NCI-H1105 (cell line): Measurements from ENCODE around the gene RAB36.

ENCODE experiments used
- DNase-seq: peaks from one replicate; lab custom pipeline; 2025; lab: John Stamatoyannopoulos, UW

Gene RAB36

DNA sequence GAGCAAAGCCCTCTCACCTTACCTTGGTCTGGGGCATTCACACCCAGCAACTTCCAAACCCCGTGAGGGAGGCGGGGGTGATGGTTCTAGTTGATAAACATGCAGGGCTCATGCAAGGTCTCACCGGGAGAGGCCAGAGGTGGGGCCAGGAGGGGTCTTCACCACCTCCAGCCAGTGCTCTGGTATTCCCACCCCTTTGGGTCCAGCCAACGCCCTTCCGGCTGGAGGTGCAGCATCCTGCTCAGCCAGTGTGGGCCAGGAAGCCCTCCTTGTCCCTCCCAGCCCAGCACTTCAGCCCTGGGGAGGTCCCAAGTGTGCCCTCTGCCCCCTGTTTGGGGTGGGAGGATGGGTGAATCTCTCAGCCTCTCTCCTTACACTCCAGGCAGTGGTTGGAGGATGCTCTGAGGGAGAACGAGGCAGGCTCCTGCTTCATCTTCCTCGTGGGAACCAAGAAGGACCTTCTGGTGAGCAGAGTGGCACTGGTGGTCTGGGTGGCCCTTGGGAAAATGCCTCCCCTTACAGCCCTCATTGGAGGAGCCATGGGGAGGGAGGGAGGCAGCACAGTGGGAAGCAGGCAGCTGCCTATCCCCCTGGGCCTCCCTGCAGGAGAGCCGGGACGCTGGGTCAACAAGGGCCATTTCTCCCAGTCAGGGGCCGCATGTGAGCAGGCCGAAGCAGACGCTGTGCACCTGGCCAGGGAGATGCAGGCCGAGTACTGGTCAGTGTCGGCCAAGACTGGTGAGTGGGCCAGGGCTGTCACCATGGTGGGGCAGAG is 13.4 kb downstream of the RAB36 start:
- DNase-seq, result no peak

DNA sequence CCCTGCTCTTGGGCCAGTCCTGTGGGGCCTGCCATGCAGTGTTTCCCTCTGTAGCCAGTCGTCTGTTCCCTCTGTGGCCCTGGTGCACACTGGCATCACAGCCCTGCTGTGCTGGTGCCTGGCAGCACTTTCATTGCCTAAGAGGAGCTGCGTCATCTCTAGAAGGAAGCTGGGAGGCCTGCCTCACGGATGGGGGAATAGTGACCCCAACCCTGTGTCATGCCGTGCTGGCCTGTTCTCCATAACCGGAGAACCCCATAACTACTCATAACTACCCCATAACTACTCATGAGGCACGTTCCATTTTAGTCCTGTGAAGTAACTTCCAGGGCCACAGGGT is 14.0 kb downstream of the RAB36 start:
- no peak for DNase-seq

DNA sequence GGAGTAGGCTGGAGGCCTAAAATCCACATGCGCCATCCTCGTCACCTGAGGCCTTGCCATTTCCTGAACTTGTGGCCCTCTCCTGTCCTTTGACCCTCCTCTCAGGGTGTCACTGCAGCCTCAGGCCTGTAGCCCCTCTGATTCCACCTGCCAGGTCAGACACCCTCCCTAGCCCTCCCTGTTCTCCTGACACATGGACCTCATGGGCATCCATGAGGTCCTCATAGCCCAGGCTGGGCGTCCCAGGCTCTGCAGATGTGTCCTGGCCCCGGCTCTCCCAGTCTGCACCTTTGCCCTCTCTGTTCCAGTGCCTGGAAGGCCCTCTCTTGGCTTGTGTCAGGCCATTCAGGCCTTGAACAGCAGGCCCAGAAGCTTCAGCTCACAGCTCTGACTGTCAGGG is 15.8 kb downstream of the RAB36 start:
- no peak for DNase-seq

DNA sequence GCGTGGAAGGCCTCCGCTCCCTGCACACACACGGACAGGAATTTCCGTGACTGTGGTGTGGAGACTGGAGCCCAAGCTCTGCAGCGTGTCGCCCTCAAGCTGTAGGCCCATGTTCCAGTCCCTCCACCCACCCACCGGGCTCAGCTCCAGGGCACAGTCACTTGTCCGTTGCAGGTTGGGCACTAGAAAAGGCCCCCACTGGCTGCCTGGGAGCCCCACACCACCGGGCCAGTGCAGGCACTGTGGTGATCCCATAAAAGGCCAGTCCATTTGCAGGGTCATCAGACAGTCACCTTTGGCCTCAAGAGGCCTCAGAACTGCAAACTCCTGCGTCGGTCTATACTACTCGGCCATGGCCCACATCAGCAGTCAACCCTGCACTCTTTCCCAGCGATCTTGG is 16.3 kb downstream of the RAB36 start:
- no peak for DNase-seq

DNA sequence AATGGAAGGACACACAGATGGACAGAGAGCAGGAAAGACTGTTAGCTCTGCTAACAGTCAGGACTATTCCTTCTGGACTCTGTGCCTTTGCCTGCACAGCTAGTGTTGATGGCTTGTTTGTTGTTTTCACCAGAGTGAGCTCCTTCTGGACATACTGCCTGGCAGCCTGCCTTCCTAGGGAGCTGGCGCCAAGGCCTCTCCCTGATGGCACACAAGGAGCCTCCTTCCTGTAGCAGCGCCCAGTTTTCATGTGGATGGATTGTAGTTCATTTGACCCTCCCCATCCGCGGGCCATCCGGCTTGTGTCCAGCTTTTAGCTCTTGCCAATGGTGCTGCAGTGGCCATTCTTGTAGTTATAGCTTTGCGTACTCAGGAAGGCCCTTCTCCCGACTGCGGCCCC is 18.4 kb downstream of the RAB36 start:
- no peak for DNase-seq

DNA sequence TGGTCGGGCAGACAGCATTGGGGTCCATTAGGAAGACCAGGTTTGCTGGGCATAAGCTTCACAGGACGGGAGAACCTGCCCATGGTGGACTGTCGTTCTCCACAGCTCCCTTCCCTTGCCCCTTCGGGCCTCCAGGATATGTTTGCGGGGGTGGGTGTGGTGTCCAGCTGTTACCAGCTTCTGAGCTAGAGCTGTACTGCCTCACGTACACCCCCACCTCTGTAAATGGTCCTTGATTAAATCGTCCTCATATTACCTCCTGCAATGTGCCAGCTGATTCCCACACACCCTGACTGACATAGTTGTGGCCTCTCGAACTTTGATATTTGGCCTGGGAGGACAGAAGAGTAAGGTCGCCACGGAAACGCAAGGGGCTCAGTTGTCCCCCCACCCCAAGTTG is 18.8 kb downstream of the RAB36 start:
- no peak for DNase-seq

DNA sequence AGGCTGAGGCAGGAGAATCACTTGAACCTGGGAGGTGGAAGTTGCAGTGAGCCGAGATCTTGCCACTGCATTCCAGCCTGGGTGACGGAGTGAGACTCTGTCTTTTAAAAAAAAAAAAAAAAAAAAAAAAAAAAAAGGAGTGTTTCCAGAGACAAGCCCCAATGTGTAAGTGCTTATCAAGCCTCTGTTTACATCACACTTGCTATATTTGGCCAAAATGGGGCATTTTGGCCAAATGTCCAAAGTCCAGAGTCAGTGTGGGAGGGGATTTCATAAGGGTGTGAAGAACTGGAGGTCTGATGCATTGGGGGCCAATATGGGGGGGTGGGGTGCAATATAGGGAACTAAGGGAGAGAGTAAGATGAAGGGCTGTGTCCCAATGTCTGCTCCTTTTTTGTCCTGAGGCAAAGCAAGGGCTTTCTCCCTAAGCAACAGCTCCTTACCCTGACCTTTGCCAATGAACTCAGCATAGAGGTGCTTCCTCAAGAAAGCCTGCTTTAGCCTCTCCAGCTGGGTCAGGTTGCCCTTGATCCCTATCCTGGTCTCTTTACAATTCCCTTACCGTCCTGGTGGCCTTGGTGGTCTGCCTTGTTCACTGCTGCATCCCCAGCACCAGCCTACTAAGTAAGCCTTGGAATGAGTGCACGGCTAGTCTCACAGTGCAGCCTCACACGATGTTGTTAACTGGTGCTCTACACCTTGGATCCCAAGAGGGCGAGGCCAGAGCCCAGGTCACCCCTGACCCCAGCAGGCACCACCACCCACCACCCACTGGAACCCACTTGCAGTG is 21.0 kb downstream of the RAB36 start:
- DNase-seq, result no peak

DNA sequence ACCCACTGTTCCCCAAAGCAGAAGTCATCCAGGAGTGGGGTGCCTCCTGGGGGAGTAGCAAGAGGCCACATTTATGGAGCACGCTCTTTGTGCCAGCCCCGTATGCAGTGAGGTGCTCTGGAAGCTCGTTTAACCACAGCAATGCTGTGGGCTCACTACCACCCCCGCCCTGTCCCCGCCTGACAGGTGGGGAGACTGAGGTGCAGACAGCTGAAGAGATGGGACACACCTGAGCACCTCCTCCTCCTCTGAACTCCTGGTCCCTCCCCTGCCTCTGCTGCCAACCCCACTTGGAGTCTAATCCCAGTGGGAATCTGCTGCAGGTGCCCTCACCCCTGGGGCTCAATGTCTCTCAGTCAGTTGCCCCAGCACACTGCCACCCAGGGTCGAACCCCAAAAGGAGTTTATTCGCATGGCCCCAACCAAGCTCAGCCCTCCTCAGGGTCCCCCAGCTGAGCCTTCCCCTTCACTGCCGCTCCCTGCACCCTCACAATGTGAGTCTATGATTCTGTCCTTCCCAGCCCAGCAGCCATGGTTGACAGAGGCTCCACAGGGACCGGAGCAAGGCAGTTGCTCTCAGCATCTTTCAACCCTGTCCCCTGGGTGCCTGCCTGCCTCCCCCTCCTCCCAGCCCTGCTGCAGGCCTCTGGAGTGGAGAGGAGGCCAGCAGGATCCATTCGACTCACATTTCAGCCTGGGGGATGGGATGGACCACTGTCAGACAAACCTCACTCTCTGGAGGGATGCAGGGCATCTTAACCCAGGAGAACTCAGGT is 21.8 kb downstream of the RAB36 start:
- DNase-seq, result no peak

DNA sequence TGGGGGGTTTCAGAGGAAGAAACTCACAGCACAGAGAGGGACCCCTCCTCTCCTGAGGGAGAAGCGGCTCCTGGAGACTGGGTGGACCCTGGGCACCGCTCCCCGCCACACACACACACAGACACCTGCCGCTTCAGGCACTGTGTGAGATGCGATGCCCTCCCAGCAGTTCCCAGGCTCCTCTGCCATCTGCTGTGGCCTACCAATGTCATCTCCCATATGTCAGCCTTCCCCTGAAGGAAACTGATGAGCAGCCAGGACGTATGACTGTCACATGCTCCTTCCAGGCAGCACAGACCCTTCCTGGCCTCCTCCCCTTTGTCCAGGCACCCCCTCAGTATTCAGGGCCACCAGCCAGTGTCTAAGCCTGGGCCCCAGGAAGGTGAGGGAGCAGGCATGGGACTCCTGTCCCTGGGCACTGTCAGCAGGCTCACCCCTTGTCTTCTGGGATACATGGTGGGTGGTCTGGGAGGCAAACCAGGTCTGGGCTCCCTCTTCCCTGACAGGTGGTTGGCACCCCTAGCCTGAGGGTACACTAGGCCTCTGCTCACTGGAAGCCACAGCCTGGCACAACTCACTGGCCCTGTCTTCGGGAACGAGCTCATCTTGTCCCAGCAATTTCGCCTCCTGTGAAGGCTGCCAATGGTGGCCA is 23.2 kb downstream of the RAB36 start:
- DNase-seq, result no peak

DNA sequence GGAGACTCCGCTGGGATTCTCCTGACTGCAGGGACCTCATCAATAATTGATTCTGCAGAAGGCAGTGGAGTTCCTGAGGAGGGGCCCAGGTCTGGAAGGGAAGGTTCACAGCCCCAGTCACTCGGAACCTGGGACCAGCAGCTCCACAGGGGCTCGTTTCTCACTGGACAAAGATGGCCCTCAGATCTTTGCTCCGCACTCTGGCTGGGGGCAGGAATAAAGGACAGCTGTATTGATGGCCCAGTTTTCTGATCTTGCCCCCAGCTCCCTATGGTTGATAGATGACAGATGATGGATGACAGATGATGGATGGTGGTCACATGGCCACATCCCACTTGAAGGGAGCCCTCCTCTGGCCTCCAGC is 23.7 kb downstream of the RAB36 start:
- DNase-seq, result no peak

DNA sequence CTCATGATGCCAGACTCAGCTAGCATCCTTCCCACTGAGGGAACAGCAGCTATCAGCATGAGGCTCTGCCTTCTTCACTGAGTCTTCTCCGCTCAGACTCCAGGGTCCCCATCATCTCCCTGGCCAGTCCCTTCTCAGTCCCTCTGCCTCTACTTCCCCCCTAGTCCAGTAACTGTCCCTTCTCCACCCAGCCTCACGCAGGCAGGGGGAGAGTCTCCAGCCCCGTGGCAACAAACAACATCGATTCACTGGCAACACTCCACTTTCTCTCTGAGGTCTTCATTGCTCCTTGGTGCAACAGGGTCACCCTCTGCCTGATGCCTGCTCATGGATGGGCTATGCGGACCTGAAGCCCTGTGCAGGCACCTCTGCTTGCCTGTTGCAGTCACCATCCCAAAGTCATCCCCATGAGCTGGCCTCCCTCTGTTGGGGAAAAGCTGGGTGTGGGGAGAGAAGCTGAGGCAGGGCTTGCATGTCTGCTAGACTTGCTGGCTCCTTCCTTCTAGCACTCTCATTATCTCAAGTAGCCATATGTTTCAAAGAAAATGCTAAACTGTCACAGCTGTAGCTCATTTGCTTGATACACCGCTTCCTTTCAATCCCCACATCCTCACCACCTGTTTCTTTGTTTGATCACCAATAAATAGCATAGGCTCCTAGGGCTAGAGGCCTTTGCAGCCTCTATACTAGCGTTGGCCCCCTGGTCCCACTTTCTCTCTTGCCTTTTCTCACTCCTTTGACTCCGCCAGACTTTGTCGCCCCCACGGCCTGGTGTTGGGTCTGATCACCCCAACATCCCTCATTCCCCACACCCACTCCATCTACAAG is 30.8 kb downstream of the RAB36 start:
- DNase-seq, result no peak

DNA sequence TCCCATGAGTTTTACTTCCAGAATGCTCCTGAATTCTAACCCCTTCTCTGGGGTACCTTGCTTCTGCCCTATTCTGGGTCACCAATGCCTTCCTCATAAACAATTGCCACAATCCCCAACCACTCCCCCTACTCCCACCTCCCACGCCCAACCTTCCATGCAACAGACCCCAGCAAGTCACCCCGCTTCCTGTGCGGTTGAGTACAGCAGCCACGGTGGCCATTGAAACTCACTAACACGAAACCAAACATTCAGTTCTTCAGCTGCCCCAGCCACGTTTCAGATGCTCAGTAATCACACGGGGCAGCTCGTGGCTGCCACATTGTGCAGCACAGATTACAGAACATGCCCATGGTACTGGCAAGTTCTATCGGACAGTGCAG is 31.4 kb downstream of the RAB36 start:
- DNase-seq, result no peak

DNA sequence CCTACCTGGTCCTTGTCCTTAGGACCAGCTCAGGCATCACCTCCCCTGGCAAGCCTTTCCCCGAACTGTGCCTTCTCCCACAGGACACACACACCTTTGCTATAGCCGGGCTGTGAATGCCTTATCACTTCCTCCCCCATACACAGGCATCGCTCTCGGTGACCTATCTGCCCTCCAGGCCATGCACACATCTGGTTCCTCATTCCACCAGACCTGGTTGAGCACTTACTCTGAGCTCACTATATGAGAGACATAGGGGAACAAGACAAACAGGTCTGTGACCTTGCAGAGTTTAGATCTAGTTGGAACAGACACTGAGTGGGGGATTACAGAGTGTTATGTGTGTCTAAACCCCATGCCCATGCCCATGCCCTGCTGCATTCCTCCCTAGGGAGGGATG is 31.9 kb downstream of the RAB36 start:
- DNase-seq, result no peak

DNA sequence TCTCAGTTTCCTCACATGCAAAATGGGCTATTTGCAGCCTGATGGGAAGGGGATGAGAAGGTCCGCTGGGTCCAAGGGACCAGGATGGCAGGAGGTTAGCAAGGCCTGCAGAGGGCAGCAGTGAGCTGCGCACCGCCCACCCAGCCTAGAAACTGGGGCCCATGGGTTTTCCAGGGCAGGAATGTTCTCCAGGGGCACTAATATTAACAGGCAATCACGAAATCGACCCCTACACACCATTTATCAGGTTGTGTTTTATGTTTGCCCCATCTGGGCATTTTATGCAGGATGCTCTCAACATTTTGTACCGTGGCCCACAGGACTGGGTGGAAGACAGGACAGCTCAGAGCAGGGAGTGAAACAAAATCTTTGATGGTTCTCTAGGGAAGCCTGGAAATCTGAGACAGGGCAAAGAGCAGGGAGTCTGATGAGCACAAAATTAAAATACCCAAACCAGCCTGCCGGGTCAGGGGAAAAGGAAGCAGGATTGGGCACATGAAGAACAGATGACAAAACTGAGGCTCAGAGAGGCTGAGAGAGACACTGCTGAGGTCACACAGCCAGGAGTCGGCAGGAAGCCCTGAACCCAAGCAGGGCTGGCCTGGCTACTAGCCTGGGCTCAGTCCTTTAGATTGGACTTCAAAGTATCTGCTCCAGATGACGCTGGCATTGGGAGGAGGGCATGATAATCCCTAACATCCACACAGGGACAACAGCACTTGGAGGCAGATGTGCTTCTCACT is 33.4 kb downstream of the RAB36 start:
- DNase-seq, result peak; percentile 50

DNA sequence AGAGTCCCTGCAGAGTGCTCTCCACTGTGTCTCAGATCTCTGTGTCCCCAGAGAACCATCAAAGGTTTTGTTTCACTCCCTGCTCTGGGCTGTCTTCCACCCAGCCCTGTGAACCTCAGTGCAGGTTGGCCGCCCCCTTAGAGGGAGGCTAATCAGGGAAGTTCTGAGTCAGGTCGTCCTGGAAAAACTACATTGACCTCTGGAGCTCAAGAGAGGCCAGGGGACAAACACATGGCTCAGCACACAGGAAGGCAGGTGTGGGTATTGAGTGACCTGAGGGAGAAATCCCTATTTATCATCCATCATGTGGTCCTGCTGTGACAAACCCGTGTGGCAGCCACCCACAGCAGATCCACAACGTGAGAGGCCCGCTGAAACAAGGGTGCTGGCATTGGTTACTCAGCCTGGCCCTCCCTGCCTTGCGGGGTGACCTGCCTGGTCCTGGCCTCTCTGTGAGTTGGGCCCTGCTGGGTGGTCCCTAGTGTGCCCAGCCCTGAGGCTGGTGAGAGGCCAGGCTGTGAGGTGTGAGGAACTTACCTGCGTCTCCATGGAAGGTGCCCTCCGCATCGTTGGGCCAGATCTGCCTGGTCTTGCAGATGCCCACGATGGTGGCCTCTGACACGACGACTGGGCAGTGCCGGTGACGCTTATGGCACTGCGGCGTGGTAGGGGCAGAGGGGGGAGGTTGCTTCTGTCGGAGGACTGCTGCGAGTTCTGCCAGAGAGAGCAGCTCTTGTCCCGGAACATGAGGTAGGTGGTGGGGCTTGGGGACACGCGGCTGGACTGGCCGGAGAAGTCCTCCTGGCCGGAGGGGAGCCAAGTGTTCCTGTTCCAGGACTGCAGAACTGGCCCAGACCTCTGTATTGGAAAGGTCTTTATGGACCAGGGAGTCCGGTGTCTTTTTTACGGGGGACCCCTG is 34.4 kb downstream of the RAB36 start:
- no peak for DNase-seq

DNA sequence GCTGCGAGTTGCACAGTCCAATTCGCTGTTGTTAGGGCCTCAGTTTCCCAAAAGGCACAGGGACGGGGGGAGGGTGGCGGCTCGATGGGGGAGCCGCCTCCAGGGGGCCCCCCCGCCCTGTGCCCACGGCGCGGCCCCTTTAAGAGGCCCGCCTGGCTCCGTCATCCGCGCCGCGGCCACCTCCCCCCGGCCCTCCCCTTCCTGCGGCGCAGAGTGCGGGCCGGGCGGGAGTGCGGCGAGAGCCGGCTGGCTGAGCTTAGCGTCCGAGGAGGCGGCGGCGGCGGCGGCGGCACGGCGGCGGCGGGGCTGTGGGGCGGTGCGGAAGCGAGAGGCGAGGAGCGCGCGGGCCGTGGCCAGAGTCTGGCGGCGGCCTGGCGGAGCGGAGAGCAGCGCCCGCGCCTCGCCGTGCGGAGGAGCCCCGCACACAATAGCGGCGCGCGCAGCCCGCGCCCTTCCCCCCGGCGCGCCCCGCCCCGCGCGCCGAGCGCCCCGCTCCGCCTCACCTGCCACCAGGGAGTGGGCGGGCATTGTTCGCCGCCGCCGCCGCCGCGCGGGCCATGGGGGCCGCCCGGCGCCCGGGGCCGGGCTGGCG is 35.1 kb downstream of the RAB36 start, which contains the start of gene BCR:
BCR (plus strand) TSS at position 209 of the 592 bp plus-strand sequence. CDS start 452 bp downstream, outside the sequence.
- DNase-seq, result peak; percentile 49

DNA sequence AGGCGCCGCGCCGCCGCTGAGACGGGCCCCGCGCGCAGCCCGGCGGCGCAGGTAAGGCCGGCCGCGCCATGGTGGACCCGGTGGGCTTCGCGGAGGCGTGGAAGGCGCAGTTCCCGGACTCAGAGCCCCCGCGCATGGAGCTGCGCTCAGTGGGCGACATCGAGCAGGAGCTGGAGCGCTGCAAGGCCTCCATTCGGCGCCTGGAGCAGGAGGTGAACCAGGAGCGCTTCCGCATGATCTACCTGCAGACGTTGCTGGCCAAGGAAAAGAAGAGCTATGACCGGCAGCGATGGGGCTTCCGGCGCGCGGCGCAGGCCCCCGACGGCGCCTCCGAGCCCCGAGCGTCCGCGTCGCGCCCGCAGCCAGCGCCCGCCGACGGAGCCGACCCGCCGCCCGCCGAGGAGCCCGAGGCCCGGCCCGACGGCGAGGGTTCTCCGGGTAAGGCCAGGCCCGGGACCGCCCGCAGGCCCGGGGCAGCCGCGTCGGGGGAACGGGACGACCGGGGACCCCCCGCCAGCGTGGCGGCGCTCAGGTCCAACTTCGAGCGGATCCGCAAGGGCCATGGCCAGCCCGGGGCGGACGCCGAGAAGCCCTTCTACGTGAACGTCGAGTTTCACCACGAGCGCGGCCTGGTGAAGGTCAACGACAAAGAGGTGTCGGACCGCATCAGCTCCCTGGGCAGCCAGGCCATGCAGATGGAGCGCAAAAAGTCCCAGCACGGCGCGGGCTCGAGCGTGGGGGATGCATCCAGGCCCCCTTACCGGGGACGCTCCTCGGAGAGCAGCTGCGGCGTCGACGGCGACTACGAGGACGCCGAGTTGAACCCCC is 35.8 kb downstream of the RAB36 start:
- no peak for DNase-seq

DNA sequence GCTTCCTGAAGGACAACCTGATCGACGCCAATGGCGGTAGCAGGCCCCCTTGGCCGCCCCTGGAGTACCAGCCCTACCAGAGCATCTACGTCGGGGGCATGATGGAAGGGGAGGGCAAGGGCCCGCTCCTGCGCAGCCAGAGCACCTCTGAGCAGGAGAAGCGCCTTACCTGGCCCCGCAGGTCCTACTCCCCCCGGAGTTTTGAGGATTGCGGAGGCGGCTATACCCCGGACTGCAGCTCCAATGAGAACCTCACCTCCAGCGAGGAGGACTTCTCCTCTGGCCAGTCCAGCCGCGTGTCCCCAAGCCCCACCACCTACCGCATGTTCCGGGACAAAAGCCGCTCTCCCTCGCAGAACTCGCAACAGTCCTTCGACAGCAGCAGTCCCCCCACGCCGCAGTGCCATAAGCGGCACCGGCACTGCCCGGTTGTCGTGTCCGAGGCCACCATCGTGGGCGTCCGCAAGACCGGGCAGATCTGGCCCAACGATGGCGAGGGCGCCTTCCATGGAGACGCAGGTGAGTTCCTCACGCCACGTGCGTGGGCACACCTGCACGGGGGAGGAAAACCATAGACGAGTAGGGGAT is 36.5 kb downstream of the RAB36 start:
- DNase-seq, result no peak
